ENCODE results near the gene KRTAP10-5. TPM values are rescaled to one million over a fixed set of nuclear protein-coding genes. Genes with fewer than 3 reads are reported as not detected.

KRTAP10-5 gene
- total RNA-seq, 4 donors from 2014 or later = not detected

- peaks cover 0 to 43% (median 0%) of the 10 kb centered on the region in 4 donors for H3K27me3 ChIP-seq
- TF ChIP-seq POLR2A (IDR thresholded peaks at IDR 0.05) = no peak
- TF ChIP-seq, protein P1, sequence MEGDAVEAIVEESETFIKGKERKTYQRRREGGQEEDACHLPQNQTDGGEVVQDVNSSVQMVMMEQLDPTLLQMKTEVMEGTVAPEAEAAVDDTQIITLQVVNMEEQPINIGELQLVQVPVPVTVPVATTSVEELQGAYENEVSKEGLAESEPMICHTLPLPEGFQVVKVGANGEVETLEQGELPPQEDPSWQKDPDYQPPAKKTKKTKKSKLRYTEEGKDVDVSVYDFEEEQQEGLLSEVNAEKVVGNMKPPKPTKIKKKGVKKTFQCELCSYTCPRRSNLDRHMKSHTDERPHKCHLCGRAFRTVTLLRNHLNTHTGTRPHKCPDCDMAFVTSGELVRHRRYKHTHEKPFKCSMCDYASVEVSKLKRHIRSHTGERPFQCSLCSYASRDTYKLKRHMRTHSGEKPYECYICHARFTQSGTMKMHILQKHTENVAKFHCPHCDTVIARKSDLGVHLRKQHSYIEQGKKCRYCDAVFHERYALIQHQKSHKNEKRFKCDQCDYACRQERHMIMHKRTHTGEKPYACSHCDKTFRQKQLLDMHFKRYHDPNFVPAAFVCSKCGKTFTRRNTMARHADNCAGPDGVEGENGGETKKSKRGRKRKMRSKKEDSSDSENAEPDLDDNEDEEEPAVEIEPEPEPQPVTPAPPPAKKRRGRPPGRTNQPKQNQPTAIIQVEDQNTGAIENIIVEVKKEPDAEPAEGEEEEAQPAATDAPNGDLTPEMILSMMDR (IDR thresholded peaks at IDR 0.05) = no peak
- peaks cover 0 to 14% (median 14%) of the 10 kb centered on the region in 3 donors for H3K9me3 ChIP-seq
- 70% methylated on average over 4 to 6 of the region's 15 CpGs for WGBS, 2 donors
- no peak overlapping the region for H3K27ac ChIP-seq
- intact Hi-C loops (cut with DNase I) = no loop called here
- no peak for DNase-seq
- H3K4me3 ChIP-seq = no peak overlapping the region
- peaks cover 0 to 14% (median 0%) of the 10 kb centered on the region in 3 donors for H3K4me1 ChIP-seq
- H3K36me3 ChIP-seq = no peaks in the 10 kb centered on the region
Observed at GRCh38 chr21:44572959-44573583, 7.3 kb downstream of the KRTAP10-5 start.

DNA sequence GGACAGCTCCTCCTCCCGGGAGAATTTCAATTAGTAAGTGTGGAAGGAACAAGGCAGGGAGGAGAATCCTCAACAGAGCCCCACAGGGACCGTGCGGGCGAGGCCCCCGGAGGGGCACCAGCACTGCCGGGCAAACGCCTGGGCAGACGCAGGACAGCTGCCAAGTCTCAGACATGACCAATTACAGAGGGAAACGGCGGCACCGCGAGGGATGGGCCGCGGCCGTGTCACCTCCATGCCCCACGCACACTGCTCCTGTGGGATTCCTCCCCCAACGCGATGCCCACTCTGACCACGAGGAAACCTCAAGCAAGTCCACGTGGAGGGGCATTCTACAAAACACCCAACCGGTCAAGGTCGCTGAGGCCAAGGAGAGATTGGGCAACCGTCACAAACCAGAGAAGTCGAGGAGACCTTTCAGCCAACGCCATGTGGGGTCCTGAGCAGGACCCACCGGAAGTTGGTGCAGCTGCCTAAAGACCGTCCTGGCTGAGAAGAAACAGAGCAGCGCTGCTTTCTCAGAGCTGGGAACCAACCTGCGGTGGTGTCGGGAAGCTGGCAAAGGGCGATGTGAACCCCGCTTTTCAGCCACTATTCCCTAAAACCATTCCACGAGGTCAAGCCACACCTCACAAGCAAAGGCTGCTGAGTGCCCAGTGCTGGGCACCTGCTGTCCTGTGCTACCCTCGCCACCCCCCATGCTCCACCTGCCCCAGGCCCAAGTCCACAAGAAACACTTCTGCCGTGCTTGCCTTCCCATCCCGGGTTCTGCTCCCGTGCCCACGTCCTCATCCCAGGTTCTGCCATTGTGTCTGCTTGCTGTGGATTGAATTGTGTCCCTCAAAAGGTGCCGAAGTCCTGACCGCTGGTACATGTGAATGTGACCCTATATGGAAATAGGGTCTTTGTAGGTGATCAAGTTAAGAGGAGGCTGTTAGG, 8.3 kb downstream of the KRTAP10-5 start:
- peaks cover 0 to 40% (median 0%) of the 10 kb centered on the region in 4 donors for H3K27me3 ChIP-seq
- no peak overlapping the region for H3K4me3 ChIP-seq
- 90 to 95% methylated on average over 32 to 33 of the region's 40 CpGs for WGBS, 2 donors
- DNase-seq = no peak
- TF ChIP-seq, protein P1 (IDR thresholded peaks at IDR 0.05) = no peak
- TF ChIP-seq POLR2A (IDR thresholded peaks at IDR 0.05) = no peak
- peaks cover 0 to 14% (median 0%) of the 10 kb centered on the region in 3 donors for H3K4me1 ChIP-seq
- intact Hi-C loops (cut with DNase I) = no loop called here
- no peak overlapping the region for H3K27ac ChIP-seq
- H3K9me3 ChIP-seq = peaks cover 0 to 9% (median 8%) of the 10 kb centered on the region in 3 donors
- no peaks in the 10 kb centered on the region for H3K36me3 ChIP-seq

GRCh38 chr21:44571296-44571695, 9.1 kb downstream of the KRTAP10-5 start:
- Histone ChIP-seq H3K4me1 (peaks cover 0 to 14% (median 0%) of the 10 kb centered on the region in 3 donors), H3K9me3 (peaks cover 0 to 4% (median 0%) of the 10 kb centered on the region in 3 donors), H3K36me3 (no peaks in the 10 kb centered on the region), H3K27me3 (peaks cover 0 to 40% (median 0%) of the 10 kb centered on the region in 4 donors), H3K27ac (no peak overlapping the region), H3K4me3 (no peak overlapping the region)
- no peak for TF ChIP-seq POLR2A (IDR thresholded peaks at IDR 0.05)
- TF ChIP-seq, protein P1 (IDR thresholded peaks at IDR 0.05) = no peak
- 90 to 95% methylated on average over 3 of the region's 4 CpGs for WGBS, 2 donors
- intact Hi-C loops (cut with DNase I) = no loop called here
- no peak for DNase-seq

GRCh38 chr21:44569861-44570517, 10.4 kb downstream of the KRTAP10-5 start:
- peaks cover 0 to 40% (median 0%) of the 10 kb centered on the region in 4 donors for H3K27me3 ChIP-seq
- DNase-seq = no peak
- no peaks in the 10 kb centered on the region for H3K36me3 ChIP-seq
- peaks cover 0 to 14% (median 0%) of the 10 kb centered on the region in 3 donors for H3K4me1 ChIP-seq
- H3K9me3 ChIP-seq = peaks cover 0 to 4% (median 0%) of the 10 kb centered on the region in 3 donors
- intact Hi-C loops (cut with DNase I) = no loop called here
- H3K4me3 ChIP-seq = no peak overlapping the region
- no peak overlapping the region for H3K27ac ChIP-seq
- TF ChIP-seq POLR2A (IDR thresholded peaks at IDR 0.05) = no peak
- TF ChIP-seq, protein P1 (IDR thresholded peaks at IDR 0.05) = no peak
- WGBS, 2 donors = 80 to 83% methylated on average over 1 to 2 of the region's 12 CpGs
